MG63 (cell line): ENCODE measurements around the gene SLC39A6. TPM values are rescaled to one million over a fixed set of nuclear protein-coding genes. Genes with fewer than 3 reads are reported as not detected.
"Not testable (repeated sequence)": the region's sequence is repeated elsewhere in the genome, so short reads cannot be mapped to it uniquely, and the experiment has no call there.

Experiments used
- DNase-seq: peaks from one replicate; pipeline ENCODE4 v3.0.0-alpha.2; 2020
- H3K27me3 ChIP-seq: fragments of 250-450 bp; sonication (Bioruptor Pico); 2 replicates; pipeline ENCODE4 v1.5.1; 2020; ENCODE audit warnings: mild to moderate bottlenecking, moderate library complexity
- H3K36me3 ChIP-seq: fragments of 250-450 bp; sonication (Bioruptor Pico); 2 replicates; pipeline ENCODE4 v1.5.1; 2020; ENCODE audit warnings: mild to moderate bottlenecking, moderate library complexity
- H3K4me3 ChIP-seq: fragments of 250-450 bp; sonication (Bioruptor Pico); 2 replicates; pipeline ENCODE4 v1.5.1; 2020; ENCODE audit warnings: mild to moderate bottlenecking, moderate library complexity
- H3K9me3 ChIP-seq: fragments of 250-450 bp; sonication (Bioruptor Pico); 2 replicates; pipeline ENCODE4 v1.5.1; 2020; ENCODE audit warnings: mild to moderate bottlenecking, moderate library complexity
- total RNA-seq: library from RNA; depleted of rRNA; stranded (reverse); fragments of >200 nt; shearing (Covaris generic); gene quantifications from 2 replicates; pipeline ENCODE4 v1.2.3, GENCODE V29; 2014; ENCODE audit warnings: low replicate concordance; rRNA removed

SLC39A6 gene
- total RNA-seq, result 63.0 and 80.9 TPM in 2 replicates

GRCh38 chr18:36129300-36130038, at the start of gene SLC39A6, which contains the start of gene ELP2:
TSS of gene SLC39A6 (minus strand) at chr18:36129340. CDS start at chr18:36127007, 2,333 bp downstream.
TSS of gene ELP2 (plus strand) at chr18:36129899. CDS start at chr18:36129934, 35 bp downstream.
- no peaks in the 10 kb centered on the region for H3K9me3 ChIP-seq
- H3K27me3 ChIP-seq, result no peaks in the 10 kb centered on the region
- peaks cover 13% of the 10 kb centered on the region for H3K36me3 ChIP-seq
- peak; percentile 92 for DNase-seq
- H3K4me3 ChIP-seq, result peak within 1 kb of the TSS; percentile 82

GRCh38 chr18:36177913-36178312, 48.8 kb upstream of the SLC39A6 start:
- Histone ChIP-seq H3K36me3 (peaks cover 10% of the 10 kb centered on the region), H3K4me3 (no peak overlapping the region), H3K9me3 (no peaks in the 10 kb centered on the region), H3K27me3 (no peaks in the 10 kb centered on the region)
- DNase-seq, result no peak

GRCh38 chr18:36176711-36177110, 47.6 kb upstream of the SLC39A6 start:
- Histone ChIP-seq H3K9me3 (no peaks in the 10 kb centered on the region), H3K4me3 (no peak overlapping the region), H3K27me3 (no peaks in the 10 kb centered on the region), H3K36me3 (peaks cover 15% of the 10 kb centered on the region)
- no peak for DNase-seq

GRCh38 chr18:36176177-36176584, 47.0 kb upstream of the SLC39A6 start:
- H3K9me3 ChIP-seq, result no peaks in the 10 kb centered on the region
- DNase-seq, result no peak
- H3K27me3 ChIP-seq, result no peaks in the 10 kb centered on the region
- H3K36me3 ChIP-seq, result peaks cover 15% of the 10 kb centered on the region
- no peak overlapping the region for H3K4me3 ChIP-seq

GRCh38 chr18:36175481-36175880, 46.3 kb upstream of the SLC39A6 start:
- peaks cover 15% of the 10 kb centered on the region for H3K36me3 ChIP-seq

GRCh38 chr18:36169938-36170337, 40.8 kb upstream of the SLC39A6 start:
- Histone ChIP-seq H3K9me3 (no peaks in the 10 kb centered on the region), H3K27me3 (no peaks in the 10 kb centered on the region), H3K36me3 (peaks cover 31% of the 10 kb centered on the region), H3K4me3 (no peak overlapping the region)
- no peak for DNase-seq

More at GRCh38 chr18:36175481-36175880, 46.3 kb upstream of the SLC39A6 start:
- Histone ChIP-seq H3K27me3 (no peaks in the 10 kb centered on the region), H3K9me3 (no peaks in the 10 kb centered on the region), H3K4me3 (no peak overlapping the region)
- no peak for DNase-seq

- not testable (repeated sequence) for H3K9me3 ChIP-seq, H3K4me3 ChIP-seq, DNase-seq, H3K27me3 ChIP-seq
- peaks cover 41% of the 10 kb centered on the region for H3K36me3 ChIP-seq
Observed at GRCh38 chr18:36168296-36168695, 39.2 kb upstream of the SLC39A6 start.

- no peak for DNase-seq
- Histone ChIP-seq H3K27me3 (no peaks in the 10 kb centered on the region), H3K4me3 (no peak overlapping the region), H3K36me3 (peaks cover 37% of the 10 kb centered on the region), H3K9me3 (no peaks in the 10 kb centered on the region)
Observed at GRCh38 chr18:36167692-36168218, 38.6 kb upstream of the SLC39A6 start.

GRCh38 chr18:36162981-36163380, 33.8 kb upstream of the SLC39A6 start:
- Histone ChIP-seq H3K4me3 (no peak overlapping the region), H3K36me3 (peaks cover 51% of the 10 kb centered on the region), H3K9me3 (no peaks in the 10 kb centered on the region), H3K27me3 (no peaks in the 10 kb centered on the region)
- no peak for DNase-seq

GRCh38 chr18:36160959-36161371, 31.8 kb upstream of the SLC39A6 start:
- H3K36me3 ChIP-seq, result peaks cover 55% of the 10 kb centered on the region
- DNase-seq, result no peak
- no peaks in the 10 kb centered on the region for H3K9me3 ChIP-seq
- no peak overlapping the region for H3K4me3 ChIP-seq
- no peaks in the 10 kb centered on the region for H3K27me3 ChIP-seq

- Histone ChIP-seq H3K4me3 (no peak overlapping the region), H3K27me3 (no peaks in the 10 kb centered on the region), H3K36me3 (peaks cover 54% of the 10 kb centered on the region), H3K9me3 (no peaks in the 10 kb centered on the region)
- DNase-seq, result no peak
Observed at GRCh38 chr18:36158266-36158867, 29.2 kb upstream of the SLC39A6 start.

- Histone ChIP-seq H3K36me3 (peaks cover 63% of the 10 kb centered on the region), H3K4me3 (no peak overlapping the region), H3K27me3 (no peaks in the 10 kb centered on the region), H3K9me3 (no peaks in the 10 kb centered on the region)
- no peak for DNase-seq
Observed at GRCh38 chr18:36157441-36157840, 28.3 kb upstream of the SLC39A6 start.

GRCh38 chr18:36155851-36156757, 27.0 kb upstream of the SLC39A6 start:
- Histone ChIP-seq H3K36me3 (peaks cover 61% of the 10 kb centered on the region), H3K4me3 (no peak overlapping the region), H3K27me3 (no peaks in the 10 kb centered on the region), H3K9me3 (no peaks in the 10 kb centered on the region)
- no peak for DNase-seq

GRCh38 chr18:36153771-36154170, 24.6 kb upstream of the SLC39A6 start:
- Histone ChIP-seq H3K27me3 (no peaks in the 10 kb centered on the region), H3K4me3 (no peak overlapping the region), H3K36me3 (peaks cover 51% of the 10 kb centered on the region), H3K9me3 (no peaks in the 10 kb centered on the region)
- DNase-seq, result no peak

GRCh38 chr18:36153203-36153602, 24.1 kb upstream of the SLC39A6 start:
- DNase-seq, result peak; percentile 23
- H3K36me3 ChIP-seq, result peaks cover 47% of the 10 kb centered on the region
- no peaks in the 10 kb centered on the region for H3K27me3 ChIP-seq
- no peak overlapping the region for H3K4me3 ChIP-seq
- H3K9me3 ChIP-seq, result no peaks in the 10 kb centered on the region

GRCh38 chr18:36152781-36153180, 23.6 kb upstream of the SLC39A6 start:
- Histone ChIP-seq H3K27me3 (no peaks in the 10 kb centered on the region), H3K4me3 (no peak overlapping the region), H3K9me3 (no peaks in the 10 kb centered on the region), H3K36me3 (peaks cover 47% of the 10 kb centered on the region)
- DNase-seq, result no peak
